ENCODE results near the gene RBM38. TPM values are rescaled to one million over a fixed set of nuclear protein-coding genes. Genes with fewer than 3 reads are reported as not detected.

The RBM38 gene
- total and polyA plus RNA-seq, 2 of the 4 experiments (the other 2 are of a cell fraction), result 5.2 to 11.9 TPM

DNA sequence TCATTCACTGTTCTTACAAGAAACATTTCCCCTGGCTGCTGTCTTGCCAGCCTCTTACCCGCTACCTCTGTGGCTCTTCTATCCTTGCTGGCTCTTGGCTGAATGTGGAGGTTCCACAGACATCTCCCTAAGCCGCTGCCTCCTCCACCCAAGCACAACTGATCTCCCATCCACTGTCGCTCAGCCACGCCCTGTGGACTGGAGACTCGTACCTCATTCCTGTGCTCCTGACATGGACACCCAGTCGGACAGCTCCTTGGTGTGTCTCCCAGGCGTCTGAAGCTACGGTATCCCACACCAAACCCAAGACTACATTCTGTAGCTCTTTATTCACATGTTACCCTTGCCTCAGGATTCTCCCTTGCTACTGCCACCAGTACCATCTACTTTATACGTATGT lies 20.9 kb upstream of the RBM38 start:
- H3K4ac ChIP-seq (ENCODE audit: low read depth, low read length), result no peak overlapping the region
- no peak overlapping the region for H2AFZ ChIP-seq (replicated peaks; ENCODE audit: low read length, poor library complexity)
- H3K18ac ChIP-seq (ENCODE audit: low read depth, low read length), result no peak overlapping the region
- TF ChIP-seq RAD21 (IDR thresholded peaks at IDR 0.05; ENCODE audit: low read length) (no peak), RCOR1 (IDR thresholded peaks at IDR 0.05; ENCODE audit: insufficient replicate concordance, low read length) (no peak), MXI1 (IDR thresholded peaks at IDR 0.05; ENCODE audit: borderline replicate concordance, low read depth, low read length) (no peak), POLR2A (IDR thresholded peaks at IDR 0.05; ENCODE audit: low read depth, low read length) (no peak), BHLHE40 (IDR thresholded peaks at IDR 0.05; ENCODE audit: low read depth, low read length) (no peak), SMC3 (IDR thresholded peaks at IDR 0.05; ENCODE audit: low read depth, low read length) (no peak), MAFK (IDR thresholded peaks at IDR 0.05; ENCODE audit: low read depth, low read length) (no peak), CHD1 (IDR thresholded peaks at IDR 0.05; ENCODE audit: low read depth, low read length) (no peak), FOS (IDR thresholded peaks at IDR 0.05; ENCODE audit: low read depth, low read length) (no peak)
- TF ChIP-seq, protein P1, sequence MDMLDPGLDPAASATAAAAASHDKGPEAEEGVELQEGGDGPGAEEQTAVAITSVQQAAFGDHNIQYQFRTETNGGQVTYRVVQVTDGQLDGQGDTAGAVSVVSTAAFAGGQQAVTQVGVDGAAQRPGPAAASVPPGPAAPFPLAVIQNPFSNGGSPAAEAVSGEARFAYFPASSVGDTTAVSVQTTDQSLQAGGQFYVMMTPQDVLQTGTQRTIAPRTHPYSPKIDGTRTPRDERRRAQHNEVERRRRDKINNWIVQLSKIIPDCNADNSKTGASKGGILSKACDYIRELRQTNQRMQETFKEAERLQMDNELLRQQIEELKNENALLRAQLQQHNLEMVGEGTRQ (IDR thresholded peaks at IDR 0.05; ENCODE audit: low read depth, low read length), result no peak
- TF ChIP-seq, protein P2, sequence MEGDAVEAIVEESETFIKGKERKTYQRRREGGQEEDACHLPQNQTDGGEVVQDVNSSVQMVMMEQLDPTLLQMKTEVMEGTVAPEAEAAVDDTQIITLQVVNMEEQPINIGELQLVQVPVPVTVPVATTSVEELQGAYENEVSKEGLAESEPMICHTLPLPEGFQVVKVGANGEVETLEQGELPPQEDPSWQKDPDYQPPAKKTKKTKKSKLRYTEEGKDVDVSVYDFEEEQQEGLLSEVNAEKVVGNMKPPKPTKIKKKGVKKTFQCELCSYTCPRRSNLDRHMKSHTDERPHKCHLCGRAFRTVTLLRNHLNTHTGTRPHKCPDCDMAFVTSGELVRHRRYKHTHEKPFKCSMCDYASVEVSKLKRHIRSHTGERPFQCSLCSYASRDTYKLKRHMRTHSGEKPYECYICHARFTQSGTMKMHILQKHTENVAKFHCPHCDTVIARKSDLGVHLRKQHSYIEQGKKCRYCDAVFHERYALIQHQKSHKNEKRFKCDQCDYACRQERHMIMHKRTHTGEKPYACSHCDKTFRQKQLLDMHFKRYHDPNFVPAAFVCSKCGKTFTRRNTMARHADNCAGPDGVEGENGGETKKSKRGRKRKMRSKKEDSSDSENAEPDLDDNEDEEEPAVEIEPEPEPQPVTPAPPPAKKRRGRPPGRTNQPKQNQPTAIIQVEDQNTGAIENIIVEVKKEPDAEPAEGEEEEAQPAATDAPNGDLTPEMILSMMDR (conservative IDR thresholded peaks at IDR 0.05; ENCODE audit: low read depth, low read length), result no peak
- TF ChIP-seq, protein P3, sequence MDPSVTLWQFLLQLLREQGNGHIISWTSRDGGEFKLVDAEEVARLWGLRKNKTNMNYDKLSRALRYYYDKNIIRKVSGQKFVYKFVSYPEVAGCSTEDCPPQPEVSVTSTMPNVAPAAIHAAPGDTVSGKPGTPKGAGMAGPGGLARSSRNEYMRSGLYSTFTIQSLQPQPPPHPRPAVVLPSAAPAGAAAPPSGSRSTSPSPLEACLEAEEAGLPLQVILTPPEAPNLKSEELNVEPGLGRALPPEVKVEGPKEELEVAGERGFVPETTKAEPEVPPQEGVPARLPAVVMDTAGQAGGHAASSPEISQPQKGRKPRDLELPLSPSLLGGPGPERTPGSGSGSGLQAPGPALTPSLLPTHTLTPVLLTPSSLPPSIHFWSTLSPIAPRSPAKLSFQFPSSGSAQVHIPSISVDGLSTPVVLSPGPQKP (IDR thresholded peaks at IDR 0.05; ENCODE audit: borderline replicate concordance, low read depth, low read length), result no peak
- intact Hi-C loops (cut with micrococcal nuclease) (no loop called here), in situ Hi-C loops (cut with MboI; ENCODE audit: low sequenced_read_pairs) (loop anchor here (25.0 kb wide), 1 partner anchor 983 kb away; the partner anchor contains the start of genes AURKA and CSTF1), dilution Hi-C loops (cut with HindIII; ENCODE audit: low sequenced_read_pairs, unreplicated experiment) (no loop called here)
- H2BK20ac ChIP-seq (ENCODE audit: low read depth, low read length), result no peak overlapping the region
- H4K5ac ChIP-seq (ENCODE audit: low read depth, low read length), result no peak overlapping the region
- no peak overlapping the region for H3K4me3 ChIP-seq (ENCODE audit: insufficient read depth, low read depth, low read length)
- no peak overlapping the region for H3K4me2 ChIP-seq (ENCODE audit: low read depth, low read length)
- no peaks in the 10 kb centered on the region for H3K27me3 ChIP-seq (ENCODE audit: control insufficient read depth, insufficient read depth, low read length)
- no peaks in the 10 kb centered on the region for H3K4me1 ChIP-seq (ENCODE audit: control insufficient read depth, insufficient read depth, low read length)
- H3K79me1 ChIP-seq (ENCODE audit: low read depth in 1 of 2, low read length in 2 of 2), result peaks cover 5 to 7% of the 10 kb centered on the region in 2 experiments; a peak in 3 of 4 replicates
- H3K9me1 ChIP-seq (ENCODE audit: insufficient read depth, low read length), result no peaks in the 10 kb centered on the region
- H2BK15ac ChIP-seq (ENCODE audit: low read depth, low read length), result no peak overlapping the region
- no peaks in the 10 kb centered on the region for H3K9me3 ChIP-seq (ENCODE audit: control insufficient read depth, insufficient read depth, low read length)
- H3K23ac ChIP-seq (ENCODE audit: low read depth, low read length), result no peak overlapping the region
- ATAC-seq (ENCODE audit: low read depth) (no peak), DNase-seq (no peak)
- no peak overlapping the region for H2AK9ac ChIP-seq (replicated peaks; ENCODE audit: low read depth, low read length, poor library complexity)
- no peak overlapping the region for H4K8ac ChIP-seq (ENCODE audit: low read depth in 2 of 2, low read length in 2 of 2)
- H3K14ac ChIP-seq (replicated peaks; ENCODE audit: low read depth, low read length), result no peak overlapping the region
- POLR2A ChIA-PET (ENCODE audit: unreplicated experiment), result no interaction called here
- H2BK120ac ChIP-seq (ENCODE audit: low read depth, low read length), result no peak overlapping the region
- no peak overlapping the region for H3K9ac ChIP-seq (ENCODE audit: low read depth, low read length)
- H2AK5ac ChIP-seq (ENCODE audit: low read depth, low read length), result no peak overlapping the region
- 100% methylated on average over 6 of the region's 9 CpGs; no CpG with 5 or more reads in 1 of the 2 experiments for WGBS, 2 experiments (ENCODE audit: extremely low coverage in 2 of 2, insufficient read length in 1 of 2)
- H4K91ac ChIP-seq (ENCODE audit: insufficient read depth, low read depth, low read length), result no peak overlapping the region
- H3K36me3 ChIP-seq (ENCODE audit: control insufficient read depth, insufficient read depth, low read length), result peaks cover 76% of the 10 kb centered on the region
- BruUV-seq (replicated peaks), result no TSS peak
- H2BK5ac ChIP-seq (ENCODE audit: low read depth, low read length, poor library complexity, severe bottlenecking), result no peak overlapping the region
- H4K20me1 ChIP-seq (ENCODE audit: insufficient read depth, low read length), result no peaks in the 10 kb centered on the region
- no peak overlapping the region for H3K56ac ChIP-seq (ENCODE audit: extremely low read depth, insufficient read depth, low read length)
- no peak overlapping the region for H3K27ac ChIP-seq (ENCODE audit: insufficient read depth, low read length)
- CTCF ChIA-PET, result no interaction called here

Measured in IMR-90 (cell line).